Epidermal melanocyte (primary cell): ENCODE results near the gene DPCD.
A peak's percentile ranks its signal among the peaks of the same experiment; 100 is the strongest.
"Not testable (repeated sequence)": the region's sequence is repeated elsewhere in the genome, so short reads cannot be mapped to it uniquely, and the experiment has no call there.

Experiments
- DNase-seq: peaks from one replicate; pipeline ENCODE4 v3.0.0; 2011; ENCODE audit warnings: low spot score; ENCODE audit not compliant: insufficient read length

DPCD gene

GRCh38 chr10:101580486-101581399 lies 7.4 kb upstream of the DPCD start:
- no peak for DNase-seq

GRCh38 chr10:101585841-101586240 lies 2.3 kb upstream of the DPCD start:
- DNase-seq: no peak

GRCh38 chr10:101588879-101589278 lies 758 bp downstream of the DPCD start:
- DNase-seq: no peak

- DNase-seq: not testable (repeated sequence)
These were observed 5.2 kb downstream of the DPCD start for GRCh38 chr10:101593331-101593730.

GRCh38 chr10:101595591-101596433 lies 7.7 kb downstream of the DPCD start:
- no peak for DNase-seq

- DNase-seq: no peak
These were observed 9.2 kb downstream of the DPCD start for GRCh38 chr10:101597091-101597900.

GRCh38 chr10:101601541-101601940 lies 13.4 kb downstream of the DPCD start:
- DNase-seq: no peak

- peak; percentile 71 for DNase-seq
These were observed 14.8 kb downstream of the DPCD start for GRCh38 chr10:101602761-101603398.

GRCh38 chr10:101607124-101607523 lies 19.0 kb downstream of the DPCD start:
- DNase-seq: no peak

- no peak for DNase-seq
These were observed 21.4 kb downstream of the DPCD start for GRCh38 chr10:101609481-101609880.

GRCh38 chr10:101611096-101611905 lies 23.2 kb downstream of the DPCD start:
- DNase-seq: no peak

- no peak for DNase-seq
These were observed 24.0 kb downstream of the DPCD start for GRCh38 chr10:101612086-101612485.

- DNase-seq: no peak
These were observed 24.8 kb downstream of the DPCD start for GRCh38 chr10:101612872-101613271.

GRCh38 chr10:101613646-101614045 lies 25.5 kb downstream of the DPCD start:
- no peak for DNase-seq

GRCh38 chr10:101614663-101615524 lies 26.8 kb downstream of the DPCD start:
- no peak for DNase-seq

GRCh38 chr10:101615525-101616116 lies 27.5 kb downstream of the DPCD start:
- DNase-seq: no peak

- DNase-seq: no peak
These were observed 28.4 kb downstream of the DPCD start for GRCh38 chr10:101616415-101617101.
